PFSK-1 (cell line): ENCODE data around the gene MLNR. TPM values are rescaled to one million over a fixed set of nuclear protein-coding genes. Genes with fewer than 3 reads are reported as not detected.

Experiments used
- FOXP2 ChIP-seq: optimal IDR thresholded peaks from 2 replicates; pipeline ENCODE3; 2011; ENCODE audit warnings: borderline replicate concordance, control low read depth, inconsistent platforms; ENCODE audit not compliant: insufficient read depth; ENCODE audit errors: extremely low read length, extremely low read depth
- POLR2AphosphoS5 ChIP-seq: IDR thresholded peaks from 2 replicates; pipeline ENCODE4 v1.6.1; 2012; ENCODE audit warnings: low read depth, mild to moderate bottlenecking, control low read depth, low read length, moderate library complexity
- SIN3A ChIP-seq: IDR thresholded peaks from 2 replicates; pipeline ENCODE4 v1.6.1; 2012; ENCODE audit warnings: mild to moderate bottlenecking, low read length, moderate library complexity, borderline replicate concordance; ENCODE audit not compliant: insufficient read depth
- TAF1 ChIP-seq: IDR thresholded peaks from 2 replicates; pipeline ENCODE4 v1.6.1; 2012; ENCODE audit warnings: low read length, control low read depth, borderline replicate concordance; ENCODE audit not compliant: insufficient read depth
- polyA plus RNA-seq: library from polyadenylated mRNA; unstranded; fragments of >200 nt; gene quantifications from one replicate; pipeline ENCODE4 v1.2.1, GENCODE V29; 2012; ENCODE audit warnings: low read depth, missing spikeins; ENCODE audit not compliant: insufficient read length
- TF ChIP-seq, protein P1 (sequence below), 2 experiments: IDR thresholded peaks; 2 replicates each; pipeline versions ENCODE4 v1.6.1 to v1.8.0; 2011 to 2012; ENCODE audit warnings: low read depth in 2 of 2, low read length in 2 of 2, control low read depth in 1 of 2, inconsistent platforms in 1 of 2, mild to moderate bottlenecking in 1 of 2, moderate library complexity in 1 of 2; ENCODE audit not compliant: insufficient read depth in 1 of 2

Gene MLNR, protein sequence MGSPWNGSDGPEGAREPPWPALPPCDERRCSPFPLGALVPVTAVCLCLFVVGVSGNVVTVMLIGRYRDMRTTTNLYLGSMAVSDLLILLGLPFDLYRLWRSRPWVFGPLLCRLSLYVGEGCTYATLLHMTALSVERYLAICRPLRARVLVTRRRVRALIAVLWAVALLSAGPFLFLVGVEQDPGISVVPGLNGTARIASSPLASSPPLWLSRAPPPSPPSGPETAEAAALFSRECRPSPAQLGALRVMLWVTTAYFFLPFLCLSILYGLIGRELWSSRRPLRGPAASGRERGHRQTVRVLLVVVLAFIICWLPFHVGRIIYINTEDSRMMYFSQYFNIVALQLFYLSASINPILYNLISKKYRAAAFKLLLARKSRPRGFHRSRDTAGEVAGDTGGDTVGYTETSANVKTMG
- polyA plus RNA-seq, result not detected

DNA sequence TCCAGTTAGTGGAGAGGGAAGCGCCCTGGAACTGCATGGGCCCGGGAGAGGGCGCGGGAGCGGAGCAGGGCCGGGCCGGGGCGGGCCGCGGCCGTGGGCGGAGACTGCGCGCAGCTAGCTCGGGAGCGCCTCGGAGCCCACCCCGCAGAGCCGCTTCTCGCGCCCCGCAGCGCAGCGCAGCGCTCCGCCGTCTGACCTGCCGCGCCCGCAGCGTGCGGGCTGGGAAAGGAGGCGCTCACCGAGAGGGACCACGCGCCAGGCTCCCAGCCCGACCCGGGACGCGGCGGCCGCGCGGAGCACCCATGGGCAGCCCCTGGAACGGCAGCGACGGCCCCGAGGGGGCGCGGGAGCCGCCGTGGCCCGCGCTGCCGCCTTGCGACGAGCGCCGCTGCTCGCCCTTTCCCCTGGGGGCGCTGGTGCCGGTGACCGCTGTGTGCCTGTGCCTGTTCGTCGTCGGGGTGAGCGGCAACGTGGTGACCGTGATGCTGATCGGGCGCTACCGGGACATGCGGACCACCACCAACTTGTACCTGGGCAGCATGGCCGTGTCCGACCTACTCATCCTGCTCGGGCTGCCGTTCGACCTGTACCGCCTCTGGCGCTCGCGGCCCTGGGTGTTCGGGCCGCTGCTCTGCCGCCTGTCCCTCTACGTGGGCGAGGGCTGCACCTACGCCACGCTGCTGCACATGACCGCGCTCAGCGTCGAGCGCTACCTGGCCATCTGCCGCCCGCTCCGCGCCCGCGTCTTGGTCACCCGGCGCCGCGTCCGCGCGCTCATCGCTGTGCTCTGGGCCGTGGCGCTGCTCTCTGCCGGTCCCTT lies at the start of gene MLNR:
Gene MLNR, plus strand, starts transcription at position 303 of the 820 bp plus-strand sequence. Its CDS starts 0 bp downstream, at position 303.
- TF ChIP-seq FOXP2 (no peak), SIN3A (no peak), POLR2AphosphoS5 (no peak), TAF1 (no peak)
- TF ChIP-seq, protein P1, sequence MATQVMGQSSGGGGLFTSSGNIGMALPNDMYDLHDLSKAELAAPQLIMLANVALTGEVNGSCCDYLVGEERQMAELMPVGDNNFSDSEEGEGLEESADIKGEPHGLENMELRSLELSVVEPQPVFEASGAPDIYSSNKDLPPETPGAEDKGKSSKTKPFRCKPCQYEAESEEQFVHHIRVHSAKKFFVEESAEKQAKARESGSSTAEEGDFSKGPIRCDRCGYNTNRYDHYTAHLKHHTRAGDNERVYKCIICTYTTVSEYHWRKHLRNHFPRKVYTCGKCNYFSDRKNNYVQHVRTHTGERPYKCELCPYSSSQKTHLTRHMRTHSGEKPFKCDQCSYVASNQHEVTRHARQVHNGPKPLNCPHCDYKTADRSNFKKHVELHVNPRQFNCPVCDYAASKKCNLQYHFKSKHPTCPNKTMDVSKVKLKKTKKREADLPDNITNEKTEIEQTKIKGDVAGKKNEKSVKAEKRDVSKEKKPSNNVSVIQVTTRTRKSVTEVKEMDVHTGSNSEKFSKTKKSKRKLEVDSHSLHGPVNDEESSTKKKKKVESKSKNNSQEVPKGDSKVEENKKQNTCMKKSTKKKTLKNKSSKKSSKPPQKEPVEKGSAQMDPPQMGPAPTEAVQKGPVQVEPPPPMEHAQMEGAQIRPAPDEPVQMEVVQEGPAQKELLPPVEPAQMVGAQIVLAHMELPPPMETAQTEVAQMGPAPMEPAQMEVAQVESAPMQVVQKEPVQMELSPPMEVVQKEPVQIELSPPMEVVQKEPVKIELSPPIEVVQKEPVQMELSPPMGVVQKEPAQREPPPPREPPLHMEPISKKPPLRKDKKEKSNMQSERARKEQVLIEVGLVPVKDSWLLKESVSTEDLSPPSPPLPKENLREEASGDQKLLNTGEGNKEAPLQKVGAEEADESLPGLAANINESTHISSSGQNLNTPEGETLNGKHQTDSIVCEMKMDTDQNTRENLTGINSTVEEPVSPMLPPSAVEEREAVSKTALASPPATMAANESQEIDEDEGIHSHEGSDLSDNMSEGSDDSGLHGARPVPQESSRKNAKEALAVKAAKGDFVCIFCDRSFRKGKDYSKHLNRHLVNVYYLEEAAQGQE (IDR thresholded peaks at IDR 0.05; ENCODE audit: insufficient read depth in 1 of 2, low read depth in 2 of 2, low read length in 2 of 2), result no peak

DNA sequence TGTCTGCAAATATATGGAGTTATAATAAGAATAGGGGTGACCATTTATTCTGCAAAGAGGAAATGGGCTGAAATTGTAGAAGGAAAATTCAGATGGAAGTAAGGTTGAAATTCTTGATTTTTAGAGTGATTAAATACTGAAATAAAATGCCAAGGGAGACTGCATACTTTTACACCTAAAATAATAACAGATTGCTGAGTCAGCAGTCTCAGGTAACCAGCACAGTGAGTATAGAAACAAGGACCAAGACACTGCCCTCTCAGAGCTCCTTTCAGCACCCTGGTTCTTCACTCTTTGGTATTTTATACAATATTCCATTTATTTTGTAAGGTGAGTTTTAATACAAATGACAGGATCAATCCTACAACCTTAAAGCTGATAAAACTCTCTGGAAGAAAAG lies 48.8 kb upstream of the MLNR start:
- no peak for TF ChIP-seq POLR2AphosphoS5
- no peak for TF ChIP-seq FOXP2
- TF ChIP-seq SIN3A, result no peak
- TF ChIP-seq TAF1, result no peak
- TF ChIP-seq, protein P1 (IDR thresholded peaks at IDR 0.05; ENCODE audit: insufficient read depth in 1 of 2, low read depth in 2 of 2, low read length in 2 of 2), result no peak

DNA sequence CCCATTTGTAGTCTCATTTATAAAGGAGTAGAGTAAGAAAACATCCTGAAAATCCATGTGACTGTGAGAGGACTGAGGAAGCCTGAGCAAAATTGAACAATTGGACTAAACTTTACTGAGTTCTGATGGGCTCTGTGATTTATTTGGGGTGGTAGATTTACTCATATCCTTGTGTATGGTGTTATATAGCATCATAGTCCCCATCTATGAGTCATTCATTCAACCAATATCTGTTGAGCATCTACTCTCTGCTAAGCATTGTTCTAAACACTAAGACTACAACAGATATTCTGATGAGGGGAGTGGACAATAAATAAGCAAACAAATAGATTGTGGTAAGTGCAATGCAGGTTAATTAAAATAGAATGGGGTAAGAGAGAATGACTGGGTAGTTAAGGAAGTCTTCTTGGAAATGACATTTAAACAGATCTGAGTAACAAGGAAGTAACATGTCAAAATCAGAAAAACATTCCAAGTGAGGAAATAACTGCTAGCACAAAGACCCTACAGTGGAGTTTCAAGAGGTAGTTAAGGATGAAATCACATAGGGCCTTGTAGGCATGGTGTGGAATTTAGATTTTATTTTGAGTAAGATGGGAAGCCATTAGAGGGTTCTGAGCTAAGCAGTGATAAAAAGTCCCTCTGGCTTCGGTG lies 36.3 kb upstream of the MLNR start:
- TF ChIP-seq SIN3A, result no peak
- TF ChIP-seq, protein P1 (IDR thresholded peaks at IDR 0.05; ENCODE audit: insufficient read depth in 1 of 2, low read depth in 2 of 2, low read length in 2 of 2), result no peak
- TF ChIP-seq POLR2AphosphoS5, result no peak
- no peak for TF ChIP-seq TAF1
- no peak for TF ChIP-seq FOXP2

DNA sequence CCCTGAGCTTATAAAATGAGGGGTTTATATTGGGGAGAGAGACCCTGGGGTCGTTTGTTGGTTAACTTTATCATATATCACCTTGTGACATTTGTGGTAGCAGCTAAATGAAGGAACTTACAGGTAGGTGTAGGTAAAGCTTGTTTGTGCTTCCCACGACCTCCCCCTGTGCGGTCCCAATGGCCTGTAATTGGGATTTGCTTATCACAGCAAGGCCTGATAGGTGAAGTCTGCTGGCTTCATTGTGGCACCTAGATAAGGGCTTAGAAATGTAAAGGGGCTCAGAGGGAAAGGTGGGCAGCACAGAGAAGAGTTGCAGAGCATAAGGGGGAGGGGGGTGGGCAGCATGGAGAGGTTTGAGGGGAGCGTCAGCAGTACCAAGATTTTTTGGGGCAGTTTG lies 35.5 kb upstream of the MLNR start:
- no peak for TF ChIP-seq TAF1

DNA sequence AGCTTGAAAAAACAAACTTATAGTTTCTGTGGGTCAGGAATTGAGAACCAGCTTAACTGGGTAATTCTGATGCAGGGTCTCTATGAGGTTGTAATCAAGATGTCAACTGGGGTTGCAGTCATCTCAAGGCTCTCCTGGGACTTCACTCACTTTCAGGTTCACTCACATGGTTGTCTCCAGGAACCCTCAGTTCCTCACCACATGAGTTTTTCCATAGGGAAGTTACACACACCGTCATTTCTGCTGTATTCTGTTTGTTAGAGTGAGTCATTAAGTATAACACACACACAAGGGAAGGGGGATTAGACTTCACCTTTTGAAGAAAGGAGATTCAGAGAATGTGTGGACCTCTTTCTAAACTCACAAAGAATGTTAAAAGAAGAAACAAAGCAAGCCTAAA lies 34.9 kb upstream of the MLNR start:
- TF ChIP-seq POLR2AphosphoS5 (no peak), FOXP2 (no peak), TAF1 (no peak), SIN3A (no peak)
- TF ChIP-seq, protein P1 (IDR thresholded peaks at IDR 0.05; ENCODE audit: insufficient read depth in 1 of 2, low read depth in 2 of 2, low read length in 2 of 2), result no peak
